Duodenal mucosa (tissue), 2 donors: ENCODE measurements around the gene DDX24.

Experiments
- H3K27ac ChIP-seq: one replicate; pipeline ENCODE4 v1.7.0; 2013; ENCODE audit warnings: low read depth, low read length
- H3K27me3 ChIP-seq, 2 donors: one replicate each; pipeline ENCODE4 v1.7.0; 2013; ENCODE audit warnings: low read length in 2 of 2, control low read depth in 1 of 2; ENCODE audit not compliant: insufficient read depth in 2 of 2, control insufficient read depth in 1 of 2
- H3K36me3 ChIP-seq, 2 donors: one replicate each; pipeline ENCODE4 v1.7.0; 2013; ENCODE audit warnings: low read length in 2 of 2, control low read depth in 1 of 2; ENCODE audit not compliant: insufficient read depth in 2 of 2, control insufficient read depth in 1 of 2
- H3K4me1 ChIP-seq, 2 donors: one replicate each; pipeline ENCODE4 v1.7.0; 2013; ENCODE audit warnings: low read length in 2 of 2, control low read depth in 1 of 2; ENCODE audit not compliant: insufficient read depth in 2 of 2, control insufficient read depth in 1 of 2
- H3K4me3 ChIP-seq, 2 donors: one replicate each; pipeline ENCODE4 v1.7.0; 2013; ENCODE audit warnings: low read length in 2 of 2, low read depth in 1 of 2
- H3K9ac ChIP-seq, 2 donors: one replicate each; pipeline ENCODE4 v1.7.0; 2013; ENCODE audit warnings: low read length in 2 of 2, low read depth in 1 of 2
- H3K9me3 ChIP-seq, 2 donors: one replicate each; pipeline ENCODE4 v1.7.0; 2013; ENCODE audit warnings: low read length in 2 of 2, control low read depth in 1 of 2; ENCODE audit not compliant: control insufficient read depth in 1 of 2

DDX24 gene

DNA sequence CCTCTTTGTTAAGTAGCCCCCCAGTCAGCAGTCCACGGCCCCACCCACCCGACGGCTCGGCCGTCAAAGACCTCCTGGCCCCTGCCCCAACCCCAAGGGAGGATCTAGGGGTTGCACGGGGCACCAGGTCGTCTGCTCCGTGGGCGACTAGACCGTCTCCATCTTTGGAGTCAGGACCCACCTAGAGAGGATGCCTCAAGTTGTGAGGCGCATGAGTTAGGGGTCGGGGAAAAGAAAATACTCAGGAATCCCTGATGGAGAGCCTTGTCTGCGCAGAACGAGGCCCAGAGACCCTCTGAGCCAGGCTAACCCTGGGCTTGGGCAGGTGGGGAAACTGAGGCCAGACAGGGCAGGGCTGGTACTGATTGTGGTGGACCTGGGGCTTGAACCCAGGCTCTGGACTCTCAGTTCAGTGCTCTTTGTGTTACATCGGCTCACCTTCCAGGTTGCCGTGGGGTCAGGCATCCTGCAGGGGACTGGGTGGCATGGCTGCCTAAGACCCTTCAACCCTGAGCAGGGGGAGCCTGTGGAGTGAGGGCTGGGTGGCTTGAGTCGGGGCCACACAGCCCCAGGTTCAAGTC lies 54.0 kb downstream of the DDX24 start:
- H3K9me3 ChIP-seq: no peaks in the 10 kb centered on the region
- H3K27ac ChIP-seq: no peak overlapping the region
- peak overlapping the region; percentile 54 to 60 for H3K4me3 ChIP-seq

GRCh38 chr14:94026173-94026888 lies 54.7 kb downstream of the DDX24 start, which contains the start of gene OTUB2:
Gene OTUB2, plus strand, starts transcription at chr14:94026340. Its CDS starts 198 bp downstream, at chr14:94026538.
- Histone ChIP-seq H3K9ac (peak within 1 kb of the TSS; percentile 13 to 18), H3K27ac (no peak within 1 kb of the TSS), H3K4me1 (peaks cover 20 to 21% of the 10 kb centered on the region in 2 donors)

More for the DNA sequence above, 54.0 kb downstream of the DDX24 start:
- Histone ChIP-seq H3K9ac (peak overlapping the region in 1 of 2 donors; percentile 13), H3K36me3 (no peaks in the 10 kb centered on the region), H3K27me3 (no peaks in the 10 kb centered on the region), H3K4me1 (peaks cover 18 to 21% of the 10 kb centered on the region in 2 donors)

GRCh38 chr14:94025720-94026119 lies 55.3 kb downstream of the DDX24 start:
- Histone ChIP-seq H3K27me3 (no peaks in the 10 kb centered on the region), H3K36me3 (no peaks in the 10 kb centered on the region), H3K4me3 (peak overlapping the region; percentile 54 to 60), H3K9ac (peak overlapping the region in 1 of 2 donors; percentile 18), H3K4me1 (peaks cover 21% of the 10 kb centered on the region in 2 donors), H3K27ac (no peak overlapping the region), H3K9me3 (no peaks in the 10 kb centered on the region)

More at GRCh38 chr14:94026173-94026888, 54.7 kb downstream of the DDX24 start, which contains the start of gene OTUB2:
- no peaks in the 10 kb centered on the region for H3K9me3 ChIP-seq
- H3K36me3 ChIP-seq: no peaks in the 10 kb centered on the region
- no peaks in the 10 kb centered on the region for H3K27me3 ChIP-seq
- peak within 1 kb of the TSS; percentile 54 to 60 for H3K4me3 ChIP-seq

DNA sequence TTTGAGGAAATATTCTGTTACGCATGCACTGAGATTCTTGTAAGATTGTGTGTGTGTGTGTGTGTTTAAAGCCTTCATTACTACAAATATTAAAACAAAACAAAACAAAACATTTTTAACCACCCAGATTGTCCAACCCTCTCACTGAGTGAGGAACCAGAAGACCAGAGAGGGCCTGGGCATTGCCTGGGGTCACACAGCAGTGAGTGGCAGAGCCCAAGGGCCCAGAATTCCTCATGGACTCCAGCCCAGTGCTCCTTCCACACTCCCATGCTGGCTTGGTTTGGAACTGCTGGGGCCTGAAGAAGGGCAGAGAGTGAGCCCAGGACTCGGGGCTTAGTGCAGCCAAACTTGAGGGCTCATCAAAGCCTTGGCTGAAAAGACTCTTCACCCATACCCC lies 56.5 kb downstream of the DDX24 start:
- no peaks in the 10 kb centered on the region for H3K9me3 ChIP-seq

GRCh38 chr14:94022532-94023411 lies 58.2 kb downstream of the DDX24 start:
- Histone ChIP-seq H3K27ac (no peak overlapping the region), H3K27me3 (no peaks in the 10 kb centered on the region), H3K9me3 (no peaks in the 10 kb centered on the region), H3K9ac (no peak overlapping the region), H3K4me3 (no peak overlapping the region), H3K36me3 (no peaks in the 10 kb centered on the region), H3K4me1 (peaks cover 11 to 12% of the 10 kb centered on the region in 2 donors)

More for the DNA sequence above, 56.5 kb downstream of the DDX24 start:
- Histone ChIP-seq H3K27me3 (no peaks in the 10 kb centered on the region), H3K4me1 (peaks cover 20 to 21% of the 10 kb centered on the region in 2 donors), H3K27ac (no peak overlapping the region), H3K4me3 (no peak overlapping the region), H3K9ac (no peak overlapping the region), H3K36me3 (no peaks in the 10 kb centered on the region)

GRCh38 chr14:94021416-94022157 lies 59.4 kb downstream of the DDX24 start:
- Histone ChIP-seq H3K9me3 (no peaks in the 10 kb centered on the region), H3K4me3 (no peak overlapping the region), H3K36me3 (no peaks in the 10 kb centered on the region), H3K27me3 (no peaks in the 10 kb centered on the region), H3K27ac (no peak overlapping the region), H3K9ac (no peak overlapping the region), H3K4me1 (peaks cover under 1 to 8% of the 10 kb centered on the region in 2 donors)

GRCh38 chr14:94021001-94021400 lies 60.0 kb downstream of the DDX24 start:
- H3K27ac ChIP-seq: no peak overlapping the region
- no peak overlapping the region for H3K9ac ChIP-seq
- no peak overlapping the region for H3K4me3 ChIP-seq
- no peaks in the 10 kb centered on the region for H3K9me3 ChIP-seq
- H3K36me3 ChIP-seq: no peaks in the 10 kb centered on the region
- no peaks in the 10 kb centered on the region for H3K27me3 ChIP-seq
- peaks cover 0 to 8% of the 10 kb centered on the region in 2 donors for H3K4me1 ChIP-seq

DNA sequence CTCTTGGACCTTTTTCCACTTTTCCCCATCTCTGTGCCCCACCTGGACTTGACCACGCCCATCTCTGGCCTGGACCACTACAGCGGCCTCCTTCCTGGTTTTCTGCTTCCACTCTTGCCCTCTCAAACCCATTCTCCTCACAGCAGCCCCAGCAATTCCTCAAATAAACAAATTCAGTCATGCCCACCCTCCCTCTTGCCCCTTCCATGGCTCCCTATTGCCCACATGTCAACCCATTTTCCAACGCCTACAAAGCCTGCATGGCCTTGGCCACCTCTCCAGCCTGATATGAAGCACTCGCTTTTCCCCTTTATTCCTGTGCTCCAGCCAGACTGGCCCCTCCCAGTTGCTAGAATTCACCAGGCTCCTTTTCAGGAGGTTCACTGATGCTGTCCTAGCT lies 60.7 kb downstream of the DDX24 start:
- Histone ChIP-seq H3K27ac (no peak overlapping the region), H3K36me3 (no peaks in the 10 kb centered on the region), H3K4me1 (peaks cover 0 to 8% of the 10 kb centered on the region in 2 donors), H3K9ac (no peak overlapping the region), H3K27me3 (no peaks in the 10 kb centered on the region), H3K4me3 (no peak overlapping the region), H3K9me3 (no peaks in the 10 kb centered on the region)

- Histone ChIP-seq H3K36me3 (no peaks in the 10 kb centered on the region), H3K27ac (no peak overlapping the region), H3K4me3 (no peak overlapping the region), H3K4me1 (peaks cover 0 to 8% of the 10 kb centered on the region in 2 donors), H3K27me3 (no peaks in the 10 kb centered on the region), H3K9me3 (no peaks in the 10 kb centered on the region), H3K9ac (no peak overlapping the region)
These were observed 61.7 kb downstream of the DDX24 start for GRCh38 chr14:94019329-94019728.
